Fibroblast of mammary gland (primary cell): ENCODE measurements around the gene SLC6A11.

Experiments
- DNase-seq: peaks from one replicate; pipeline ENCODE4 v3.0.0-alpha.2; 2010; ENCODE audit warnings: low read depth
- H3K4me3 ChIP-seq: 2 replicates; pipeline ENCODE4 v1.5.1; 2011; ENCODE audit warnings: low read depth, mild to moderate bottlenecking, low read length, moderate library complexity; ENCODE audit not compliant: control insufficient read depth
- TF ChIP-seq, protein P1 (sequence below): conservative IDR thresholded peaks from 2 replicates; pipeline ENCODE4 v1.5.1; 2011; ENCODE audit warnings: low read depth, low read length, inconsistent platforms; ENCODE audit not compliant: control insufficient read depth, insufficient read depth

Gene SLC6A11

DNA sequence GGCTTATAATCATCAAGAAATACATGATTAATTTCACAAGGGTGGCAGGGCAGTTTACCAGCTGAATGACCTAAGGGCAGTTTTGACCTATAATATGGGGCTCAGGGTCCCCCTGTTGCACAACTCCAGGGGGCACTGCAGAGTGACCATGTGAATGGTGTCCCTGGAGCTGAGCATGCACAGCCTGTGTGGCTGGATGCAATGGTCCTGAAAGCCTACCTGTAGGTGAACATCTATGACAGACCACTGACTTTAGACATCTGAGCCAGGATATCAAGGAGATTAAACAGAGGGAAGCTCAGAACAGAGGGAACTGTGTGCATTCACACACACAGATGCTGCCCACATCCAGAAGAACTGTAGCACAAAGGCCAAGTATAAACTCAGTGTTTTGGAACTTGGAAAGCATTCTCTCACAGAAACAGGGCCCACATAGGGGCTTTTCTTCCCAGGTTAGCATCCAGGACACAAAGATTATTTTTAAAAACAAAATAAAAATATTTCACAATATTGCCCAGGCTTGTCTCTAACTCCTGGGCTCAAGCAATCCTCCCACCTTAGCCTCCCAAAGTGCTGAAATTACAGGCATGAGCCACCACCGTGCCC, 7.8 kb upstream of the SLC6A11 start:
- H3K4me3 ChIP-seq, result no peak overlapping the region
- TF ChIP-seq, protein P1, sequence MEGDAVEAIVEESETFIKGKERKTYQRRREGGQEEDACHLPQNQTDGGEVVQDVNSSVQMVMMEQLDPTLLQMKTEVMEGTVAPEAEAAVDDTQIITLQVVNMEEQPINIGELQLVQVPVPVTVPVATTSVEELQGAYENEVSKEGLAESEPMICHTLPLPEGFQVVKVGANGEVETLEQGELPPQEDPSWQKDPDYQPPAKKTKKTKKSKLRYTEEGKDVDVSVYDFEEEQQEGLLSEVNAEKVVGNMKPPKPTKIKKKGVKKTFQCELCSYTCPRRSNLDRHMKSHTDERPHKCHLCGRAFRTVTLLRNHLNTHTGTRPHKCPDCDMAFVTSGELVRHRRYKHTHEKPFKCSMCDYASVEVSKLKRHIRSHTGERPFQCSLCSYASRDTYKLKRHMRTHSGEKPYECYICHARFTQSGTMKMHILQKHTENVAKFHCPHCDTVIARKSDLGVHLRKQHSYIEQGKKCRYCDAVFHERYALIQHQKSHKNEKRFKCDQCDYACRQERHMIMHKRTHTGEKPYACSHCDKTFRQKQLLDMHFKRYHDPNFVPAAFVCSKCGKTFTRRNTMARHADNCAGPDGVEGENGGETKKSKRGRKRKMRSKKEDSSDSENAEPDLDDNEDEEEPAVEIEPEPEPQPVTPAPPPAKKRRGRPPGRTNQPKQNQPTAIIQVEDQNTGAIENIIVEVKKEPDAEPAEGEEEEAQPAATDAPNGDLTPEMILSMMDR, result no peak
- no peak for DNase-seq

DNA sequence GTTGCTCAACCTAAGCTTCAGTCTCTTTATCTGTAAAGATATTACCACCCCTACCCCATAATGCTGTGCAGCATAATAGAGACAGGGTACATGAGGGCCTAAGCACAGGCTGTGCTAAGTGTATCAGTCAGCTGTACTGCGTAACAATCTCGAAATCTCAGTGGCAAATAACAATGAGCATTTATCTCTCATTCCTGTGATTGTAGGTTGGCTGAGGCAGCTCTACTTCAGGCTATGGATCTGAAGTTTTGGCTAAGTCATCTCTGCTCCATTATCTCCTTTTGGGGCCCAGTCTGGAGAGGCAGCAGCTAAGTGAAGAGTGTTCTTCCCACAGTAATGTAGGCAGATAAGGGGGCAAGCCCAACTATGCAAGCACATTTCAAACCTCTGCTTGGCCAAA, 7.1 kb upstream of the SLC6A11 start:
- no peak overlapping the region for H3K4me3 ChIP-seq
- TF ChIP-seq, protein P1, result no peak
- no peak for DNase-seq

DNA sequence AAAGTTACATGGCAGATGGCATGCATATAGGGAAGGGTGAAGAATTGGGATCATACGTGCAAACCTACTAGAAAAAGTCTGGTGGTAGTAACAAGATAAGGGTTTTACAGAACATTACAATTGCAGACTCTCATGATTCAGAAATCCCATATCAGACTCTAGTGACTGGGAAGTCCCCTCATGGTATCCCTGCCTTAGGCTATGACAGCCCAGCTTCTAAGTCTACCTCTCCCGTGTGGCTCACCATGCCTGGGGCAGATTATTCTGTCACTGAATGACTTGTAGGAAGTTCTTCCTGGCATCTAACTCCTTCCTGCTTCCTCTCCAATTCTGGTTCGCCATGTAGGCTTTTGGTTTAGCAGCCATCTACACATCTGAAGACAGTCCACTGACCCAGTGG, 5.7 kb upstream of the SLC6A11 start:
- no peak for DNase-seq
- H3K4me3 ChIP-seq, result no peak overlapping the region
- TF ChIP-seq, protein P1, result no peak

DNA sequence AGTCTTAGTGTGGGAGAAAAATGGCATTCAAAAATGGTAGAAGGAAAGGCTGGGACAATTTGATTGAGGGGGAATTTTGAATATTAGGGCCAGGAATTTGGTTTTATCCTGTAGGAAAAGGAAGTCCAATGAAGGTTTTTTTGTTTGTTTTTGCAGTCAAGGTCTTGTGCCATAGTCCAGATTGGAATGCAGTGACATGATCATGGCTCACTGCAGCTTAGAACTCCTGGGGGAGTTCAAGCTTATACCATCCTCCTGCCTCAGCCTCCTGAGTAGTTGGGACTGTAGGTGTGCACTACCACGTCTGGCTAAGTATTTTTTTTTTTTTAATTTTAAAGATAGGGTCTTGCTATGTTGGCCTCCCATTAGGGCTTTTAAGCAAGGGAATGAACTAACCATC, 2.6 kb upstream of the SLC6A11 start:
- H3K4me3 ChIP-seq, result no peak overlapping the region
- TF ChIP-seq, protein P1, result no peak
- DNase-seq, result no peak

DNA sequence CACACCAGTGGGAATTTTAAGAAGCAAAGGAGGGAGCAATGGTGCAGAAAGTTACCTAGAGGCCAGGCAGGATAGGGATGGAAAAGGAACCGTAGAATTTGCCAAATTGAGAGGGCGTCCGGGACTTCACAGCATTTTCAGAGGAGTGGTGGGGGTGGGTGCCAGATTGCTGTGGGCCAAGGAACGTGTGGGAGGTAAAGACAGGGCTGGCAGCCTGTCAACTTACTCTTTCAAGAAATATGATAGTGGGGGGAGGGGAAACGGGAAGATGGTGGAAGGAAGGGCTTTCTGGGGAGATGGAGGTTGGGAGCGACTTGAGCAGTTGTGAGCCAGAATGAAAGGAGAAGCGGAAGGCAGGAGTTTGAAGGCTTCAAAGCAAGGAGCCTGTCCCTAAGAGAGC, 1.4 kb upstream of the SLC6A11 start:
- DNase-seq, result no peak
- TF ChIP-seq, protein P1, result no peak
- H3K4me3 ChIP-seq, result no peak overlapping the region

DNA sequence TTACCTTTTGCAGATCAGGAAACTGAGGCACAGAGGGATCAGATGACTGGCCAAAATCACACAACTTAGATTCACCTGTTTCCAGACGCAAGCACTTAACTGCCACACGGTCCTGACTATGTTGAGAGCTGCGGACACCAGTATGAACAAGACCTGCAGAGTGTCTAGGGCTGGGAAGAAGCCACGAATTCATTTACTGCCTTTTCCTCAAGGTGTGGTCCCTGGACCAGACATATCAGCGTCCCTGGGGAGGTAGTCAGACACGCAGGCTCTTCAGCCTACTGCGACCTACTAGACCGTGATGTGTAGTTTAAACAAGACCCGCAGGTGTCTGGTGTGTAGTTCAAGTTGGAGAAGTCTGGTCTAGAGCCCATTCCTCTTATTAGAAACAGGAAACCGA, 541 bp upstream of the SLC6A11 start:
- DNase-seq, result no peak
- H3K4me3 ChIP-seq, result no peak overlapping the region
- TF ChIP-seq, protein P1, result no peak

DNA sequence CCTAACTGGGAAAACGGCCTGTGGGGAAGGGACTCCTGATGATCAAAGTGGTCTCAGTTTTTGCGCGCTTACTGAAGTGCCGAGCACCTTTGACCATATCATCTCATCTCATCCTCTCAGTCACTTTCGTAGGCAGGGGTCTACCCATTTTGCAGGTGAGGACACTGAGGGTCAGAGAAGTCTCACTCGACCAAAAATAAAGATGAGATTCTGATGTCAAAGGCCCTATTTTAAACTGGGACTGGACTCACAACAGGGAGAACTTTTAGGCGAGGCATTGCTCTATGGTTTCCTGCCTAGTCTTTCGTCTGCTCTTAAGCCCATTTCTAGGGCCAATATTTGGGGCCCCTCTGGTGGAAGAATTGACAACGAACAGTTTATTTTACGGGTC, 830 bp downstream of the SLC6A11 start:
- TF ChIP-seq, protein P1, result no peak
- H3K4me3 ChIP-seq, result no peak overlapping the region
- DNase-seq, result no peak
